RWPE2 (cell line): ENCODE results near the gene GDF9.

ENCODE experiments used
- ATAC-seq: fragments of 200-7000 bp; cut with Tn5 transposase; 3 replicates; pipeline ENCODE4 v1.9.1; 2021; ENCODE audit warnings: low read depth
- DNase-seq: peaks from one replicate; pipeline ENCODE4 v3.0.0-alpha.2; 2020; ENCODE audit warnings: low spot score
- H3K27ac ChIP-seq: fragments of 450-650 bp; 2 replicates; pipeline ENCODE4 v1.5.1; 2017; ENCODE audit warnings: mild to moderate bottlenecking; ENCODE audit not compliant: poor library complexity, severe bottlenecking
- H3K27me3 ChIP-seq: fragments of 250-450 bp; sonication (Bioruptor Pico); 2 replicates; pipeline ENCODE4 v1.5.1; 2021; ENCODE audit warnings: mild to moderate bottlenecking, moderate library complexity; ENCODE audit not compliant: insufficient read depth, poor library complexity, severe bottlenecking
- H3K36me3 ChIP-seq: fragments of 250-450 bp; sonication (Bioruptor Pico); 2 replicates; pipeline ENCODE4 v1.5.1; 2020; ENCODE audit warnings: low read depth, mild to moderate bottlenecking, moderate library complexity
- H3K4me1 ChIP-seq: fragments of 250-450 bp; sonication (Bioruptor Pico); 2 replicates; pipeline ENCODE4 v1.5.1; 2021; ENCODE audit warnings: mild to moderate bottlenecking, moderate library complexity; ENCODE audit not compliant: insufficient read depth, poor library complexity, severe bottlenecking
- H3K4me3 ChIP-seq: fragments of 250-450 bp; sonication (Bioruptor Pico); 2 replicates; pipeline ENCODE4 v1.5.1; 2021; ENCODE audit warnings: mild to moderate bottlenecking, moderate library complexity; ENCODE audit not compliant: severe bottlenecking
- H3K9me3 ChIP-seq: fragments of 250-450 bp; sonication (Bioruptor Pico); 2 replicates; pipeline ENCODE4 v1.5.1; 2021; ENCODE audit warnings: mild to moderate bottlenecking, moderate library complexity; ENCODE audit not compliant: severe bottlenecking
- CTCF ChIP-seq: fragments of 450-650 bp; IDR thresholded peaks from one replicate; pipeline ENCODE4 v1.5.1; 2017; ENCODE audit warnings: mild to moderate bottlenecking, moderate library complexity; ENCODE audit not compliant: poor library complexity, severe bottlenecking

GDF9 gene

GRCh38 chr5:132895719-132896305 lies 29.5 kb upstream of the GDF9 start:
- Histone ChIP-seq H3K36me3 (peaks cover 100% of the 10 kb centered on the region), H3K4me1 (no peaks in the 10 kb centered on the region), H3K27ac (no peak overlapping the region), H3K27me3 (peaks cover 2% of the 10 kb centered on the region), H3K4me3 (no peak overlapping the region), H3K9me3 (no peaks in the 10 kb centered on the region)
- ATAC-seq (no peak), DNase-seq (no peak)
- no peak for TF ChIP-seq CTCF

- Histone ChIP-seq H3K27ac (no peak overlapping the region), H3K4me1 (no peaks in the 10 kb centered on the region), H3K36me3 (peaks cover 98% of the 10 kb centered on the region), H3K9me3 (no peaks in the 10 kb centered on the region), H3K27me3 (no peaks in the 10 kb centered on the region), H3K4me3 (no peak overlapping the region)
- TF ChIP-seq CTCF = no peak
- ATAC-seq (no peak), DNase-seq (no peak)
Observed at GRCh38 chr5:132890817-132891216, 24.5 kb upstream of the GDF9 start.

GRCh38 chr5:132889501-132889900 lies 23.2 kb upstream of the GDF9 start:
- ATAC-seq (no peak), DNase-seq (no peak)
- Histone ChIP-seq H3K36me3 (peaks cover 94% of the 10 kb centered on the region), H3K4me1 (no peaks in the 10 kb centered on the region), H3K27me3 (no peaks in the 10 kb centered on the region), H3K27ac (no peak overlapping the region), H3K9me3 (no peaks in the 10 kb centered on the region), H3K4me3 (no peak overlapping the region)
- no peak for TF ChIP-seq CTCF

- Histone ChIP-seq H3K27ac (no peak overlapping the region), H3K4me1 (no peaks in the 10 kb centered on the region), H3K36me3 (peaks cover 94% of the 10 kb centered on the region), H3K4me3 (no peak overlapping the region), H3K27me3 (no peaks in the 10 kb centered on the region), H3K9me3 (no peaks in the 10 kb centered on the region)
- no peak for DNase-seq
- no peak for TF ChIP-seq CTCF
- no peak for ATAC-seq
Observed at GRCh38 chr5:132887283-132887682, 21.0 kb upstream of the GDF9 start.

GRCh38 chr5:132886064-132886823 lies 20.0 kb upstream of the GDF9 start:
- ATAC-seq (no peak), DNase-seq (no peak)
- Histone ChIP-seq H3K9me3 (no peaks in the 10 kb centered on the region), H3K36me3 (peaks cover 94% of the 10 kb centered on the region), H3K27ac (no peak overlapping the region), H3K4me1 (no peaks in the 10 kb centered on the region), H3K4me3 (no peak overlapping the region), H3K27me3 (no peaks in the 10 kb centered on the region)
- TF ChIP-seq CTCF = no peak
